Measurements from ENCODE around the gene GDPD4.

DNA sequence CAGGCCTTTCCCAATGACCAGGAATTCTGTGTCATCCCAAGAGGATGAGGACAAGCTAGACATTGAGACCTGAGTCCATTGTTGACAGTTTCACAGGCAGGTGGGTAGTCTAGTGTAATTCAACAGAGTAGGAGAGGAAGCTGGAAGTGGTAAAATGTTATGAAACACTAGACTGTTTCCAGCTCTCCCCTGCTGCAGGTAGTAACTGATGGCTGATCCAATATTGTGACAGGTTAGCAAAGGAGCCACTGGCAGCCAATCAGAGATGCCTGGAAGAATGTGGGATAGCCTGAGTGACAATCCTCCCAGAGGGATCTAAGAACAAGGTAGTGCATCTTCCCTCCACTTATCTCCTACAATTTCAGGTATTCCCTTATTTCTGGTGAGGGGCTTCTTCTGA lies 10.6 kb upstream of the GDPD4 start:
- TF ChIP-seq CTCF (IDR thresholded peaks at IDR 0.05) (no peak), POLR2AphosphoS5 (IDR thresholded peaks at IDR 0.05) (no peak), POLR2A (IDR thresholded peaks at IDR 0.05) (no peak)

Data from sigmoid colon (tissue), 4 donors.